ENCODE results near the gene KIRREL2.

Gene KIRREL2

DNA sequence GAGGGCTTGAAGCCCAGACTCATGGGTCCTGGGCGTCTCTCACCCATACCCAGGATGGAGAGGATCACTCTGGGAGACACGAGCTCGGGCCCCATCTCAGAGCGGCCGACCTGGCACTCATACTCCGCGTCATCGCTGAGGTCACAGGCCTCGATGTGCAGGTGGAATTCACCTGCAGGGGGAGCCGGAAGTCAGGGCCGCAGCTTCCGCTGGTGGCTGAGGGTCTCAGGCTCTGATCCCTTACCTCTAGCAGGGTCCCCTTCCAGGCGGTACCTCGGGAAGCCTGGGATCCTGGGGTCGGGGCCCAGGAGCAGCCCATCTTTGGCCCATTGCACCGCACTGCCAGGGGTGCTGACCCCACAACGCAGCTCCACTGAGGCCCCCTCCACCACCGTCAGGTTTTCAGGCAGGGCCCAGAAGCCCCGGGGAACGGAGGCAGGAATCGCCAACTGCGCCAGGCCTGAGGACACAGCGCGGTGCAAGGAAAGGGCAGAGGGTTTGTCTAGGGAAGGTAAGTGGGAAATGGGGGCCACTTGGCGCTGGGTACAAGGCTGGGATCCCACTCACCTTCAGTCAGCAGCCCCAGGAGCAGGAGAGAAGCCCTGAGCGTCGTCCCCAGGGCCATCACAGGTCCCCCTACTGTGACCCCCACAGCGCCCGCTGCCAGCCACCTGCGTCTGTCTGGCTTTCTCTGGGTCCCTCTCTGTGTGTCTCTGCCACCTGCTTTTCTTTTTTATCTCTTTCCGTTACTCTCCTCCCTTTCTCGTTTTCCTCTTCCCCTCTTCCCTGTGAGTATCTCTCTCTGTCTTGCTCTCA is 5.3 kb upstream of the KIRREL2 start:
- H3K27me3 ChIP-seq = peaks cover 99% of the 10 kb centered on the region
- no peaks in the 10 kb centered on the region for H3K36me3 ChIP-seq
- no peak overlapping the region for H3K27ac ChIP-seq
- no peaks in the 10 kb centered on the region for H3K4me1 ChIP-seq (ENCODE audit: control insufficient read depth in 1 of 2, insufficient read depth in 1 of 2, low read depth in 1 of 2, low read length in 1 of 2)
- TF ChIP-seq, protein P1, sequence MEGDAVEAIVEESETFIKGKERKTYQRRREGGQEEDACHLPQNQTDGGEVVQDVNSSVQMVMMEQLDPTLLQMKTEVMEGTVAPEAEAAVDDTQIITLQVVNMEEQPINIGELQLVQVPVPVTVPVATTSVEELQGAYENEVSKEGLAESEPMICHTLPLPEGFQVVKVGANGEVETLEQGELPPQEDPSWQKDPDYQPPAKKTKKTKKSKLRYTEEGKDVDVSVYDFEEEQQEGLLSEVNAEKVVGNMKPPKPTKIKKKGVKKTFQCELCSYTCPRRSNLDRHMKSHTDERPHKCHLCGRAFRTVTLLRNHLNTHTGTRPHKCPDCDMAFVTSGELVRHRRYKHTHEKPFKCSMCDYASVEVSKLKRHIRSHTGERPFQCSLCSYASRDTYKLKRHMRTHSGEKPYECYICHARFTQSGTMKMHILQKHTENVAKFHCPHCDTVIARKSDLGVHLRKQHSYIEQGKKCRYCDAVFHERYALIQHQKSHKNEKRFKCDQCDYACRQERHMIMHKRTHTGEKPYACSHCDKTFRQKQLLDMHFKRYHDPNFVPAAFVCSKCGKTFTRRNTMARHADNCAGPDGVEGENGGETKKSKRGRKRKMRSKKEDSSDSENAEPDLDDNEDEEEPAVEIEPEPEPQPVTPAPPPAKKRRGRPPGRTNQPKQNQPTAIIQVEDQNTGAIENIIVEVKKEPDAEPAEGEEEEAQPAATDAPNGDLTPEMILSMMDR (IDR thresholded peaks at IDR 0.05) = no peak
- no peak overlapping the region for H3K4me3 ChIP-seq (ENCODE audit: low read depth in 1 of 2, low read length in 1 of 2)
- no peaks in the 10 kb centered on the region for H3K9me3 ChIP-seq

DNA sequence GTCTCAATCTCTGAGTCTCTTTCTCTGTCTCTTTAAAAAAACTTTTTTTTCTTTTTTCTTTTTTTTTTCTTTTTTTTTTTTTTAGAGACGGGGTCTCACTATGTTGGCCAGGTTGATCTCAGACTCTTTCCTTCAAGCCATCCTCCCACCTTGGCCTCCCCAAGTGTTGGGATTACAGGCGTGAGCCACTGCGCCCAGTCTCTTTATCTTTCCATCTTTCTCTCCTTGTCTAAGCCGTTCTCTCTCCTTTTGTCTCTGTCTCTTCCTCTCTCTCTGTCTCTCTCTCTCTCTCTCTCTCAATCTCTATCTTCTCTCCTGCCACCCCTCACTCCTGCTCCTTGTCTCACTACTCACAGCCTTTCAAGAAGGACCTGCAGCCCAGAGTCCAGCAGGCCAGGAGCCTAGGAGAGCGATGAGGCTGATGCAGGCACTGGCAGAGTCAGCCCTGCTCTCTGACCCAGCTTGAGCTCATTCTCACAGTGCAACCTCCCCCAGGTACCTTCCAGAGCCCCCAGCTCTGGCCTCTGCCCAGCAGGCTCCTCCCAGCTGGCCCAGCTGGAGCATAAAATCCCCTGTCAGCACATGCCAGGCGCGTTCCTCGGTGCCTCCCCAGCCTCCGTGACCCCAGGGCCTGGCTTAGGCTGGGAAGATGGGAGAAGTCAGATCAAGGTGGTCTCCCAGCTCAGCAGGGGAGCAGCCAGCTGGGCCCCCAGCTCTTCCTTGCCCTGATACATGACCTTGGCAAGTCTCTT is 4.5 kb upstream of the KIRREL2 start, which contains the start of gene NPHS1:
NPHS1 (minus strand) TSS at position 476 of the 752 bp plus-strand sequence. CDS start 667 bp downstream, outside the sequence.
- H3K4me1 ChIP-seq (ENCODE audit: control insufficient read depth in 1 of 2, insufficient read depth in 1 of 2, low read depth in 1 of 2, low read length in 1 of 2) = peaks cover 3 to 4% of the 10 kb centered on the region in 2 experiments
- H3K9me3 ChIP-seq = no peaks in the 10 kb centered on the region
- no peak within 1 kb of the TSS for H3K4me3 ChIP-seq (ENCODE audit: low read depth in 1 of 2, low read length in 1 of 2)
- no peaks in the 10 kb centered on the region for H3K36me3 ChIP-seq
- TF ChIP-seq, protein P1 (IDR thresholded peaks at IDR 0.05) = no peak
- no peak within 1 kb of the TSS for H3K27ac ChIP-seq
- peaks cover 100% of the 10 kb centered on the region for H3K27me3 ChIP-seq

DNA sequence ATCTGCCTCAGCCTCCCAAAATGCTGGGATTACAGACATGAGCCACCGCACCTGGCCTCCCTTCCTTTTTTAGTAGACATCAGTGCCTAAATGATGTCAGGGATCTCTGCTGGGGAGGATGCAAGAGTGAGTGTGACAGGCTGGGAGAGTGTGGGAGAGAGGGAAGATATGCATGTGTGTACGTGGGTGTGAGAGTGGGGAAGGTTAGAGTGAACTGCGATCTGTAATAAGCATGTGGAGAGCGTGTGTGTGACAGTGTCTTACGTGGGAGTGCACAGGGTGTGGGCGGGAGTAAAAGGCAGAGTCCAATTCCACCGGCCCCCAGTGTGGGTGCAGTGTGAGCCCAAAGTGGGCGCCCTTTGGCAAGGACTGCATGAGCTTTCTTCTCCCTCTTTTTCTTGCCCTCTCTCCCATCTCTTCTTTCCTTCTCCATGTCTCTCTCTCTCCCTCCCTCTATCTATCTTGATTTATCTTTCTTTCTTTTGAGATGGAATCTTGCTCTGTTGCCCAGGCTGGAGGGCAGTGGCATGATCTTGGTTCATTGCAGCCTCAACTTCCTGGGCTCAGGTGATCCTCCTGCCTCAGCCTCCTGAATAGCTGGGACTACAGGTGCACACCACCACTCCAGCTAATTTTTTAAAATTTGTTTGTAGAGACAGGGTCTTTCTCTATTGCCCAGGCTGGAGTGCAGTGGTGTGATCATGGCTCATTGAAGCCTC is 3.5 kb upstream of the KIRREL2 start:
- H3K27ac ChIP-seq = no peak overlapping the region
- TF ChIP-seq, protein P1 (IDR thresholded peaks at IDR 0.05) = no peak
- peaks cover 3 to 4% of the 10 kb centered on the region in 2 experiments for H3K4me1 ChIP-seq (ENCODE audit: control insufficient read depth in 1 of 2, insufficient read depth in 1 of 2, low read depth in 1 of 2, low read length in 1 of 2)
- H3K36me3 ChIP-seq = no peaks in the 10 kb centered on the region
- H3K27me3 ChIP-seq = peaks cover 100% of the 10 kb centered on the region
- no peaks in the 10 kb centered on the region for H3K9me3 ChIP-seq
- H3K4me3 ChIP-seq (ENCODE audit: low read depth in 1 of 2, low read length in 1 of 2) = no peak overlapping the region

DNA sequence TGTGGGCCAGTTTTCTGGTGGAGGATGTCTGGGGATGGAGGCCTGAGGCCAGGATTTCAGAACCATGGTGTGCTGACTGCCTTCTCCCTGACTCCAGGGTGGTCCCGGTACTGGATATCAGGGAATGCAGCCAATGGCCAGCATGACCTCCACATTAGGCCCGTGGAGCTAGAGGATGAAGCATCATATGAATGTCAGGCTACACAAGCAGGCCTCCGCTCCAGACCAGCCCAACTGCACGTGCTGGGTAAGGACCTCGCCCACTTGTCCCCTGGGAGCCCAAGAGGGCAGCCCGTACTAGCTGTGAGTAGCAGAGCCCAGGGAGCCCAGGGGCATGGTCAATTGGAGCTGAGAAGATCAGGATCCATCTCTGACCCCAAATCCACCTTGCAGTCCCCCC is 1.6 kb downstream of the KIRREL2 start:
- peaks cover 3 to 4% of the 10 kb centered on the region in 2 experiments for H3K4me1 ChIP-seq (ENCODE audit: control insufficient read depth in 1 of 2, insufficient read depth in 1 of 2, low read depth in 1 of 2, low read length in 1 of 2)

DNA sequence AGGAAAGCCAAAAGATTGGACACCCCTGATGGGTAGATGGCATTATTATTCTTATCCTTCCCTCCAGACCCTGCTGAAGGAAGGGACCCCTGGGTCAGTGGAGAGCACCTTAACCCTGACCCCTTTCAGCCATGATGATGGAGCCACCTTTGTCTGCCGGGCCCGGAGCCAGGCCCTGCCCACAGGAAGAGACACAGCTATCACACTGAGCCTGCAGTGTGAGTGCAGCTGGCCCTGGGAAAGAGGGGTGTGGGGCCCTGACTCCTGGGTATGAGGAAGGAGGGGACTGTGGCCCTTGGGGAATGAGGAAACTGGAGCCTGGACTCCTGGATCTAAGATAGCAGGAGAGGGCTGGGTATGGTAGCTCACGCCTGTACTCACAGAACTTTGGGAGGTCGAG is 2.7 kb downstream of the KIRREL2 start:
- TF ChIP-seq, protein P1 (IDR thresholded peaks at IDR 0.05) = no peak
- H3K27me3 ChIP-seq = peaks cover 100% of the 10 kb centered on the region
- H3K27ac ChIP-seq = no peak overlapping the region
- peaks cover 3 to 4% of the 10 kb centered on the region in 2 experiments for H3K4me1 ChIP-seq (ENCODE audit: control insufficient read depth in 1 of 2, insufficient read depth in 1 of 2, low read depth in 1 of 2, low read length in 1 of 2)
- no peaks in the 10 kb centered on the region for H3K9me3 ChIP-seq
- H3K4me3 ChIP-seq (ENCODE audit: low read depth in 1 of 2, low read length in 1 of 2) = no peak overlapping the region
- no peaks in the 10 kb centered on the region for H3K36me3 ChIP-seq

More for the DNA sequence above, 1.6 kb downstream of the KIRREL2 start:
- Histone ChIP-seq H3K27me3 (peaks cover 100% of the 10 kb centered on the region), H3K9me3 (no peaks in the 10 kb centered on the region), H3K27ac (no peak overlapping the region), H3K36me3 (no peaks in the 10 kb centered on the region), H3K4me3 (ENCODE audit: low read depth in 1 of 2, low read length in 1 of 2) (no peak overlapping the region)
- TF ChIP-seq, protein P1 (IDR thresholded peaks at IDR 0.05) = no peak

Data from neutrophil (primary cell).